GM19372 (cell line): ENCODE results near the gene MIER2.

ENCODE experiments used
- ATAC-seq: cut with Tn5 transposase; IDR thresholded peaks from one replicate; pipeline ENCODE4 v1.9.1; 2021; ENCODE audit warnings: mild to moderate bottlenecking, low read depth, moderate library complexity; ENCODE audit not compliant: unreplicated experiment

The MIER2 gene

DNA sequence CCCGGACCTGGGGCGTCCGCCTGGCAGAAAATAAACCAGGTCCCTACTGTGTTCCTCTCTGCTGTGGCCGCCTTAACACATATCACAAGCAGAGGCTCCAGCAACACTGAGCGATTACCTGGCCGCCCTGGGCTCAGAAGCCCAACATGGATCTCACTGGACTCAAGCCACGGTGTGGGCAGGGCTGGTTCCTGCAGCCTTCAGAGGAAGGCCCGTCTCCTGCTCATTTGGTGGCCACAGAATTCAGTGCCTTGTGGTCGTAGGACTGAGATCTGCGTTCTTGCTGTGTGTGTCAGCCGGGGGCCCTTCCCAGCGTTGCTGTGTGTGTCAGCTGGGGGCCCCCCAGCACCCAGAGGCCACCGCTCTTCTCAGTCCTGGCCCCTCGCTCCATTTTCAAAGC, 34.1 kb upstream of the MIER2 start:
- no peak for ATAC-seq

DNA sequence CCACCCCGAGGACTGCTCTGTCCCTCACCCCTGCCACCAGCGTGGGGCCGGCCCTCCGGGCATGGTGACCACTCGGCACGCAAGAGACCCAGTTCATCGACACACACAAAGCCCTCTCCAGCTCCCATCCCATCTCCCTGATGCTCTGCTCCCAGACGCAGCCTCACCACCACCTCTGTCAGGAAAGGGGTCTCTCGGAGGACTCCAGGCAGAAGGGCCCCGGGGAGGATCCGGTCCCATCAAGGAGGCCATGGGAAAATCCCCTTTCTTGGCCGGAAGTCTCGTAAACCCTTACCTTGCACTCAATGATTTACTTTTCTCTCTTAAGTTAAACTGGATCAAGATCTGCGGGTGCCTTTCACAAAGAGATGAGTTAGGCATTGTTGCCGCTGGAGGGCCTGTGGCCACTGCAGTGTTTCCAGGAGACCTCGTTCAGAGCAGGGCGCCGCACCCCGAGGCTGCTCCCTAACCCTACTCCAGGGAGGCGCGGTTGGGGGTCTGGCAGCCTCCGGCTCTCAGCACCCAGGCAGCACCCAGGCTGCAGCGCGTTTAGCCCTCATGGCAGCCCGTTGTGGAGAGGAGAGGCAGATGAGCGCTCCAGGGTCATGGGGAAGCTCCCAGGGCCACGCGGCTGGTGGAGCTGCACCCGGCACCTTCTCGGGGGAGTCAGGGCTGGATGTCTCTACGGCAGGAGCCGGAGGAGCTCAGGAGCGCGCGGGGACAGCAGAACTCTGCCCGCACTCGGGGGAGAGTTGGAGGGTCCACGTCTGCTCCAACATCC, 33.4 kb upstream of the MIER2 start:
- ATAC-seq, result no peak

DNA sequence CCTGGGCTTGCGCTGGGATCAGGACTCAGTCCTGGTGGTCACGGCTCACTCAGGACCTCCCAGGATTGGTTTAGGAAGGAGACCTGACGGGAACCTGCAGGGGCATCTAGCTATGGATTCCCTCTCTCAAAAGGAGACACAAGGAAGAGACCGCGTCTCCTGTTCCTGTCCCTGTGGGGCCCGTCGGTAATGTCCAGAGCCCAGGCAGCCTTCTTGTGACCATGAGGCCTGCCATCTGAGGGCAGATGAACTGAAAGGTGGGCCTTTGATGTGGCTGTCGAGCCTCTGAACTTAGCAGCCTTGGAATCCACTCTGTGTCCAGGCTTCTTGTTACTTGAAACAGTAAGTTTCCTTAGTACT, 31.5 kb upstream of the MIER2 start:
- no peak for ATAC-seq

- no peak for ATAC-seq
These were observed 31.0 kb upstream of the MIER2 start for GRCh38 chr19:375395-376110.

DNA sequence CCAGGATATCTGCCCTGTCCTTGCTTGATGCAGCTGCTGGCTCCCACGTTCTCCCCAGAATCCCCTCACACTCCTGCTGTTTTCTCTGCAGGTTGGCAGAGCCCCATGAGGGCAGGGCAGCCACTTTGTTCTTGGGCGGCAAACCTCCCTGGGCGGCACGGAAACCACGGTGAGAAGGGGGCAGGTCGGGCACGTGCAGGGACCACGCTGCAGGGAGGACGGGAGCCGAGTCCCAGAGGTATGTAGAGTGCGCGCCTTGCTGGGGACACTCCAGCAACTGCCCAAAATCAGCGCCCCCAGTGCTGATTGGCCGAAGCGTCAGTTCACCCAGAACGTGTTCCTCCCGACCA, 30.3 kb upstream of the MIER2 start:
- no peak for ATAC-seq

GRCh38 chr19:374183-374885, 29.7 kb upstream of the MIER2 start:
- ATAC-seq, result no peak

GRCh38 chr19:373391-374182, 29.0 kb upstream of the MIER2 start:
- no peak for ATAC-seq

DNA sequence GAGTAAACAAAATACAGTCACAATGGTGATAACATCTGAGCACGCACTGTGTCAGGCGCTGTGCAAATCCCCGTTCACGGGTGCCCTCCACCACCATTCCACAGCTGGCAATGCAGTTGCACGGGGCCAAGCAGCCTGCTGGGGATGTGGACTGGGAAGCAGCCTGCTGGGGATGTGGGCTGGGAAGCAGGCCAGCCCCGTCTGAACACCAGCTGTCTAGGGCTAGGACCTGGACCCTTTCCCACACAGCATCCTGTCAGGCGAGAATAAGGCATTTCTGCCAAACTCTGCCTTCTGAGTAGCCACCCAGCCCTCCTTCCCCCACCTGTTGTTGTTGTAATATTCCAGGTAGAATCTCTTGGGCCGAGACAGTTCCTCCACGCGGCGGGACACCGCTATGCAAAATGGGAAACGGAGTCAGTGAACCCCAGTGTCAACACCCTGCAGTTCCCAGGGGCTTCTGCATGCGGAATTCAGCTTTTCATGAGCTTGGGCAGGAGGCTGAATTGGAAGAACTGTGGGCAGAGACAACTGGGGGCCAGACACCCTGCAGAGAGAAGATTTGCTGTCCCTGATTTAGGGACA, 27.8 kb upstream of the MIER2 start:
- ATAC-seq, result no peak

GRCh38 chr19:371501-372168, 27.0 kb upstream of the MIER2 start:
- no peak for ATAC-seq

- no peak for ATAC-seq
These were observed 26.2 kb upstream of the MIER2 start for GRCh38 chr19:370641-371330.

DNA sequence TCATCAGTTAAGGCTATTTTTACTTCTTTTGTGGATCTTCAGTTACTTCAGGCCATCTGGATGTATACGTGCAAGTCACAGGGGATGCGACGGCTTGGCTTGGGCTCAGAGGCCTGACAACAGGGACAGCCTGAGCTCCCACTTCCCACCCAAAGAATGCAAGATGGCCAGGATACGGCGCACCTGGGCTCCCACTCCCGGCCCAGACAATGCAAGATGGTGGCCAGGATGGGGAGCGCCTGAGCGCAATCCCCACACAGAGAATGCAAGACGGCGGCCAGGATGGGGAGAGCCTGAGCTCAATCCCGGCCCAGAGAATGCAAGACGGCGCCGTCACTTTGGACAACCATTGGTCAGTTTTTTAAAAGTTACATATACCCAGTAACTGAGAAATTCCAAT, 25.3 kb upstream of the MIER2 start:
- no peak for ATAC-seq

DNA sequence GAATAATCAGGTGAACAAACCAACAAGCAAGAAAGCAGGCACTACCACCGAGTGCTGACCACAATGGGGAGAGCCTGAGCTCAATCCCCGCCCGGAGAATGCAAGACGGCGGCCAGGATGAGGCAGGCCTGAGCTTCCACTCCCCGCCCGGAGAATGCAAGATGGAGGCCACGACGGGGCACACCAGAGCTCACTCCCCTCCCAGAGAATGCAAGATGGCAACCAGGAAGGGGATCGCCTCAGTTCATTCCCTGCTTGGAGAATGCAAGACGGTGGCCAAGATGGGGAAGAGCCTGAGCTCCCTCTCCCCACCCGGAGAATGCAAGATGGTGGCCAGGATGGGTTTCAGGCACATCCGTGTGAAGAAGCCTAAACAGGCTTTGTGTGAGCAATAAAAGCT, 24.7 kb upstream of the MIER2 start:
- ATAC-seq, result no peak

- no peak for ATAC-seq
These were observed 24.0 kb upstream of the MIER2 start for GRCh38 chr19:368630-369024.

GRCh38 chr19:367963-368629, 23.5 kb upstream of the MIER2 start:
- ATAC-seq, result no peak

DNA sequence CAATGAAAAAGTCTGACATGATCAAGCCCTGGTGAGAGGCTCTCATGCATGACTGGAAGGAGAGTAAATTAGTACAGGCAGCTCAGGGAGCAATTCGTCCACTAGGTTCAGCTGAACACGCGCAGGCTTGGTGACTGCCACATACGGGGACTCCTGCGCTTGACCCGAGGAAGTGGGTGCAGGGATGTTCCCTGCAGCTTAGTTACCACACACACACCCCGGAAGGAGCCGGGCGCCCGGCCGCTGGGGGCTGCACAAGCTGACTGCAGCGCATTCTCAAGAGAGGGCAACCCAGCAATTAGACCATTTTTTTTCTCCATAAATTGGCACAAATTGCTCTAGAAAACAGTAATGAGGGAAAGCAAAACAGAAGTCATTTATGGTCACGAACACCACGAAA, 23.0 kb upstream of the MIER2 start:
- no peak for ATAC-seq

GRCh38 chr19:366951-367350, 22.4 kb upstream of the MIER2 start:
- no peak for ATAC-seq

GRCh38 chr19:366205-366783, 21.7 kb upstream of the MIER2 start:
- ATAC-seq, result no peak

- no peak for ATAC-seq
These were observed 20.1 kb upstream of the MIER2 start for GRCh38 chr19:364496-365287.
